Neural cell (in vitro differentiated cells): ENCODE data around the gene NGB.

Source experiments
- EP300 ChIP-seq: fragments of 450-650 bp; conservative IDR thresholded peaks from 2 replicates; pipeline ENCODE4 v1.6.1; 2014; ENCODE audit warnings: antibody characterized with exemption, mild to moderate bottlenecking, moderate library complexity; ENCODE audit not compliant: poor library complexity, severe bottlenecking
- POLR2AphosphoS5 ChIP-seq: IDR thresholded peaks from 2 replicates; pipeline ENCODE4 v1.6.1; 2012
- TF ChIP-seq, protein P1 (sequence below): fragments of 450-650 bp; IDR thresholded peaks from 2 replicates; pipeline ENCODE4 v1.5.1; 2014; ENCODE audit warnings: antibody characterized with exemption, mild to moderate bottlenecking, moderate library complexity; ENCODE audit not compliant: poor library complexity, severe bottlenecking

DNA sequence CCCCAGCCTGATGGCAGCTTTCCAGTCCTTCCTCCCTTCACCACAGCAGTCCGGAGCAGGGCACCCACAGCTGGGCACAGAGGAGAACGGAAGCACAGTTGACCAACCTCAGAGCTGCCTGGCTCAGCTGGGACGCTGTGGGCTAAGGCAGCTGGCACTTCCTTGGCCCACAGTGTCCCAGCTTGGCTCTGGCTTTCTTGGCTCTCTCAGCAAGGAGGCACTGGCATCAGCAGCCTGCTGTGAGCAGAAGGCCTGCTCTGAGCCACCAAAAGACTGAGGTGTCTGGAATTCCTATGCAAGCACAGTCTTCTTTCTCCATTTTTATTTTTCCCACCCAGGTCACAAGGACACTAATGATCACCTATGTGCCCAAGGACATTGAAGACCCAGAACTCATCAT is 32.6 kb downstream of the NGB start:
- TF ChIP-seq, protein P1, sequence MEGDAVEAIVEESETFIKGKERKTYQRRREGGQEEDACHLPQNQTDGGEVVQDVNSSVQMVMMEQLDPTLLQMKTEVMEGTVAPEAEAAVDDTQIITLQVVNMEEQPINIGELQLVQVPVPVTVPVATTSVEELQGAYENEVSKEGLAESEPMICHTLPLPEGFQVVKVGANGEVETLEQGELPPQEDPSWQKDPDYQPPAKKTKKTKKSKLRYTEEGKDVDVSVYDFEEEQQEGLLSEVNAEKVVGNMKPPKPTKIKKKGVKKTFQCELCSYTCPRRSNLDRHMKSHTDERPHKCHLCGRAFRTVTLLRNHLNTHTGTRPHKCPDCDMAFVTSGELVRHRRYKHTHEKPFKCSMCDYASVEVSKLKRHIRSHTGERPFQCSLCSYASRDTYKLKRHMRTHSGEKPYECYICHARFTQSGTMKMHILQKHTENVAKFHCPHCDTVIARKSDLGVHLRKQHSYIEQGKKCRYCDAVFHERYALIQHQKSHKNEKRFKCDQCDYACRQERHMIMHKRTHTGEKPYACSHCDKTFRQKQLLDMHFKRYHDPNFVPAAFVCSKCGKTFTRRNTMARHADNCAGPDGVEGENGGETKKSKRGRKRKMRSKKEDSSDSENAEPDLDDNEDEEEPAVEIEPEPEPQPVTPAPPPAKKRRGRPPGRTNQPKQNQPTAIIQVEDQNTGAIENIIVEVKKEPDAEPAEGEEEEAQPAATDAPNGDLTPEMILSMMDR: no peak
- TF ChIP-seq EP300 (no peak), POLR2AphosphoS5 (no peak)
